NT2/D1 (cell line): ENCODE results near the gene NBAS.

Source experiments
- SUZ12 ChIP-seq: IDR thresholded peaks from 2 replicates; pipeline ENCODE4 v1.6.1; 2011; ENCODE audit not compliant: insufficient read length, insufficient read depth; ENCODE audit errors: extremely low read depth
- YY1 ChIP-seq: IDR thresholded peaks from 2 replicates; pipeline ENCODE4 v1.6.1; 2011; ENCODE audit not compliant: insufficient read length, insufficient read depth
- ZNF274 ChIP-seq: IDR thresholded peaks from 2 replicates; pipeline ENCODE4 v1.6.1; 2011; ENCODE audit warnings: mild to moderate bottlenecking, low read depth, low read length

- TF ChIP-seq YY1 (no peak), SUZ12 (no peak), ZNF274 (no peak)
Observed at GRCh38 chr2:15506229-15506819, 54.8 kb downstream of the NBAS start.
